Ovary (tissue), 3 donors: Measurements from ENCODE around the gene MT1HL1.

Source experiments
- EP300 ChIP-seq: sonication (generic); formaldehyde crosslinking; IDR thresholded peaks from one replicate; pipeline ENCODE4 v1.6.1; 2017; ENCODE audit warnings: antibody characterized with exemption
- POLR2A ChIP-seq: fragments of 450-650 bp; IDR thresholded peaks from one replicate; pipeline ENCODE4 v1.6.1; 2017; ENCODE audit warnings: antibody characterized with exemption, mild to moderate bottlenecking, moderate library complexity
- TF ChIP-seq, protein P1 (sequence below), 3 donors: fragments of 450-650 bp in 2 of 3; fragments of 200-600 bp in 1 of 3; IDR thresholded peaks; one replicate each; pipeline versions ENCODE4 v1.5.1 to v1.8.0; 2016 to 2022; ENCODE audit warnings: antibody characterized with exemption in 3 of 3, mild to moderate bottlenecking in 1 of 3
- donor health status: DM: no; HTN: no; CAD: no.

DNA sequence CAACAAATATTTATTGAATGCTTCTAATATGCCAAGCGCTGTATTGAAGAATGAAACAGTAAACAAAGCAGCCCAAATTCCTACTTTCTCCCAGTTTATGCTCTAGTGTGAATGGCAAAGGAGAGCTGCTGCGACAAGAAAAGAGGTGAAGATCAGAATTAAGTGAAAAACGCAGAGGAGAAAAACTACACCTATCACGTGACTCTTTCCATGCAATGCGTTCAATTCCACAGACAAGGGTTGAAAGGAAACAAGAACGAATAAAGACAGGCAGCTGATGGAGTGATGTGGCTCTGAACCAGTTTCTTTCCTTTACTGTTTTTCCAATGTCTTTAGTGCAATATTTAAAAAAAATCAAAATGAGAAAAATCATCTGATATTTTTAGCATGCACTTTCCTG, 23.6 kb downstream of the MT1HL1 start:
- TF ChIP-seq POLR2A (no peak), EP300 (no peak)
- TF ChIP-seq, protein P1, sequence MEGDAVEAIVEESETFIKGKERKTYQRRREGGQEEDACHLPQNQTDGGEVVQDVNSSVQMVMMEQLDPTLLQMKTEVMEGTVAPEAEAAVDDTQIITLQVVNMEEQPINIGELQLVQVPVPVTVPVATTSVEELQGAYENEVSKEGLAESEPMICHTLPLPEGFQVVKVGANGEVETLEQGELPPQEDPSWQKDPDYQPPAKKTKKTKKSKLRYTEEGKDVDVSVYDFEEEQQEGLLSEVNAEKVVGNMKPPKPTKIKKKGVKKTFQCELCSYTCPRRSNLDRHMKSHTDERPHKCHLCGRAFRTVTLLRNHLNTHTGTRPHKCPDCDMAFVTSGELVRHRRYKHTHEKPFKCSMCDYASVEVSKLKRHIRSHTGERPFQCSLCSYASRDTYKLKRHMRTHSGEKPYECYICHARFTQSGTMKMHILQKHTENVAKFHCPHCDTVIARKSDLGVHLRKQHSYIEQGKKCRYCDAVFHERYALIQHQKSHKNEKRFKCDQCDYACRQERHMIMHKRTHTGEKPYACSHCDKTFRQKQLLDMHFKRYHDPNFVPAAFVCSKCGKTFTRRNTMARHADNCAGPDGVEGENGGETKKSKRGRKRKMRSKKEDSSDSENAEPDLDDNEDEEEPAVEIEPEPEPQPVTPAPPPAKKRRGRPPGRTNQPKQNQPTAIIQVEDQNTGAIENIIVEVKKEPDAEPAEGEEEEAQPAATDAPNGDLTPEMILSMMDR (IDR thresholded peaks at IDR 0.05): no peak
